Dedifferentiated amniotic fluid mesenchymal stem cell (primary cell): ENCODE data around the gene XXYLT1.
"Not testable (repeated sequence)": the region's sequence is repeated elsewhere in the genome, so short reads cannot be mapped to it uniquely, and the experiment has no call there.

ENCODE experiments used
- DNase-seq: peaks from one replicate; pipeline ENCODE4 v3.0.0-alpha.2; 2016; ENCODE audit errors: extremely low spot score

The XXYLT1 gene

GRCh38 chr3:195250473-195251251 is 20.3 kb downstream of the XXYLT1 start:
- no peak for DNase-seq

- DNase-seq = no peak
These were observed 21.0 kb downstream of the XXYLT1 start for GRCh38 chr3:195249858-195250464.

- DNase-seq = no peak
These were observed 21.7 kb downstream of the XXYLT1 start for GRCh38 chr3:195249057-195249770.

- no peak for DNase-seq
These were observed 22.7 kb downstream of the XXYLT1 start for GRCh38 chr3:195248281-195248680.

- DNase-seq = no peak
These were observed 23.1 kb downstream of the XXYLT1 start for GRCh38 chr3:195247863-195248189.

GRCh38 chr3:195247086-195247862 is 23.7 kb downstream of the XXYLT1 start:
- DNase-seq = no peak

- DNase-seq = no peak
These were observed 24.4 kb downstream of the XXYLT1 start for GRCh38 chr3:195246581-195246995.

- DNase-seq = no peak
These were observed 25.4 kb downstream of the XXYLT1 start for GRCh38 chr3:195245531-195245951.

GRCh38 chr3:195241592-195242355 is 29.2 kb downstream of the XXYLT1 start:
- no peak for DNase-seq

- no peak for DNase-seq
These were observed 30.0 kb downstream of the XXYLT1 start for GRCh38 chr3:195240939-195241338.

GRCh38 chr3:195240171-195240701 is 30.7 kb downstream of the XXYLT1 start:
- no peak for DNase-seq

GRCh38 chr3:195239121-195239520 is 31.8 kb downstream of the XXYLT1 start:
- no peak for DNase-seq

- no peak for DNase-seq
These were observed 32.3 kb downstream of the XXYLT1 start for GRCh38 chr3:195238586-195239118.

- DNase-seq = no peak
These were observed 32.8 kb downstream of the XXYLT1 start for GRCh38 chr3:195238081-195238571.

- no peak for DNase-seq
These were observed 34.0 kb downstream of the XXYLT1 start for GRCh38 chr3:195236801-195237570.

GRCh38 chr3:195236076-195236798 is 34.7 kb downstream of the XXYLT1 start:
- no peak for DNase-seq

- no peak for DNase-seq
These were observed 40.7 kb downstream of the XXYLT1 start for GRCh38 chr3:195230244-195230643.

- not testable (repeated sequence) for DNase-seq
These were observed 42.1 kb downstream of the XXYLT1 start for GRCh38 chr3:195228886-195229285.

- DNase-seq = no peak
These were observed 43.1 kb downstream of the XXYLT1 start for GRCh38 chr3:195227871-195228270.
